ENCODE data around the gene REV3L. TPM values are rescaled to one million over a fixed set of nuclear protein-coding genes. Genes with fewer than 3 reads are reported as not detected.

The REV3L gene
- total RNA-seq, 1 donor from 2014 or later, result 93.3 TPM

- peak; percentile 46 for DNase-seq
Measured at GRCh38 chr6:111423960-111424846, 58.8 kb downstream of the REV3L start.

- no peak for DNase-seq
Measured at GRCh38 chr6:111423055-111423633, 59.9 kb downstream of the REV3L start.

GRCh38 chr6:111418971-111419693, 63.9 kb downstream of the REV3L start:
- DNase-seq, result no peak

GRCh38 chr6:111417946-111418345, 65.1 kb downstream of the REV3L start:
- no peak for DNase-seq

GRCh38 chr6:111417181-111417585, 65.8 kb downstream of the REV3L start:
- DNase-seq, result peak; percentile 78

GRCh38 chr6:111416529-111416928, 66.5 kb downstream of the REV3L start:
- DNase-seq, result no peak

GRCh38 chr6:111414373-111414772, 68.6 kb downstream of the REV3L start:
- no peak for DNase-seq

GRCh38 chr6:111411978-111412566, 70.9 kb downstream of the REV3L start:
- DNase-seq, result peak; percentile 14

- DNase-seq, result no peak
Measured at GRCh38 chr6:111411046-111411445, 72.0 kb downstream of the REV3L start.

GRCh38 chr6:111410371-111410770, 72.6 kb downstream of the REV3L start:
- no peak for DNase-seq

GRCh38 chr6:111409430-111409829, 73.6 kb downstream of the REV3L start:
- DNase-seq, result no peak

GRCh38 chr6:111407686-111408085, 75.3 kb downstream of the REV3L start:
- DNase-seq, result no peak

- no peak for DNase-seq
Measured at GRCh38 chr6:111406200-111406721, 76.8 kb downstream of the REV3L start.

- DNase-seq, result no peak
Measured at GRCh38 chr6:111403388-111403787, 79.6 kb downstream of the REV3L start.

- no peak for DNase-seq
Measured at GRCh38 chr6:111399626-111400025, 83.4 kb downstream of the REV3L start.

GRCh38 chr6:111388681-111389080, 94.3 kb downstream of the REV3L start:
- DNase-seq, result no peak

- no peak for DNase-seq
Measured at GRCh38 chr6:111382476-111383294, 100.3 kb downstream of the REV3L start.

- DNase-seq, result no peak
Measured at GRCh38 chr6:111381728-111382127, 101.3 kb downstream of the REV3L start.

GRCh38 chr6:111381123-111381522, 101.9 kb downstream of the REV3L start:
- DNase-seq, result no peak

- DNase-seq, result no peak
Measured at GRCh38 chr6:111379831-111380230, 103.2 kb downstream of the REV3L start.

GRCh38 chr6:111379302-111379701, 103.7 kb downstream of the REV3L start:
- no peak for DNase-seq
